Nephron progenitor cell (in vitro differentiated cells): ENCODE results near the gene NGF.

ENCODE experiments used
- DNase-seq: peaks from one replicate; pipeline ENCODE4 v3.0.0; 2021
- H3K27ac Mint-ChIP-seq: 2 replicates; pipeline ENCODE4 v1.8.0; 2021; ENCODE audit warnings: mild to moderate bottlenecking, moderate library complexity, mixed read lengths
- H3K27me3 Mint-ChIP-seq: 2 replicates; pipeline ENCODE4 v1.8.0; 2021; ENCODE audit warnings: mild to moderate bottlenecking, low read depth, mixed read lengths; ENCODE audit not compliant: poor library complexity
- H3K36me3 Mint-ChIP-seq: 2 replicates; pipeline ENCODE4 v1.8.0; 2021; ENCODE audit warnings: low read depth, mixed read lengths
- H3K4me1 Mint-ChIP-seq: 2 replicates; pipeline ENCODE4 v1.8.0; 2021; ENCODE audit warnings: mixed read lengths
- H3K4me3 Mint-ChIP-seq: 2 replicates; pipeline ENCODE4 v1.8.0; 2021; ENCODE audit warnings: mild to moderate bottlenecking, moderate library complexity, mixed read lengths
- H3K9me3 Mint-ChIP-seq: 2 replicates; pipeline ENCODE4 v1.8.0; 2021; ENCODE audit warnings: mild to moderate bottlenecking, moderate library complexity, mixed read lengths
- TF ChIP-seq, protein P1 (sequence below): fragments of 200-600 bp; sonication (generic); IDR thresholded peaks from 2 replicates; pipeline ENCODE4 v1.5.0; 2021; ENCODE audit warnings: antibody characterized with exemption

NGF gene

DNA sequence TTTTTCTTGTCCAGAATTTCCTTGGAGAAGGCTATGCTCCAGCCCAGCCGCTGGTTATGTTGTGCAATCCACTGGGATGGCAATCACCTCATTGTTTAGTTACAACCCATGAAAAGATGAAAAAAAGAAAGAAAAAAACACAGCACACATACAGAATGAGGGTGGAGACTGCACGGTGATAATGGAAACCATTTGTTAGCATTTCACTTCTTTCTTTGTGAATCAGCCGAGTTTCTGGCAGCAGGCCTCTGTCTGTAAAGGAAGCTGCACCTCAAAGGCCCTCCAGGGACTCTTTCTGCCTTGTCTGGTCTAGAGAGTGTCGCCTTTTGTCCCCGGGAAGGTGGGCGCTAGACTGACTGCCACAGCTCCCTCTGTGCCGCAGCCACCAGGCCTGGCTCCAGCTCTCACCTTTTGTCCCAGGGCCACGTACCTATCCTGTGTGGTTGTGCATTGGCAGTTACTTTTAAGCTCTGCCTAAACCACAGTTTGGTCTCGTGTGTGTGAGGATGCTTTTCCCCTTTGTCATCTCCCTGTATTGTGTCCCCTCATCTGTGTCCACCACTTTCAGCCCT lies 35.6 kb downstream of the NGF start:
- Mint-ChIP-seq H3K4me3 (no peak overlapping the region), H3K27me3 (no peaks in the 10 kb centered on the region), H3K27ac (peak overlapping the region; percentile 93), H3K4me1 (peaks cover 50% of the 10 kb centered on the region), H3K36me3 (no peaks in the 10 kb centered on the region), H3K9me3 (no peaks in the 10 kb centered on the region)
- TF ChIP-seq, protein P1, sequence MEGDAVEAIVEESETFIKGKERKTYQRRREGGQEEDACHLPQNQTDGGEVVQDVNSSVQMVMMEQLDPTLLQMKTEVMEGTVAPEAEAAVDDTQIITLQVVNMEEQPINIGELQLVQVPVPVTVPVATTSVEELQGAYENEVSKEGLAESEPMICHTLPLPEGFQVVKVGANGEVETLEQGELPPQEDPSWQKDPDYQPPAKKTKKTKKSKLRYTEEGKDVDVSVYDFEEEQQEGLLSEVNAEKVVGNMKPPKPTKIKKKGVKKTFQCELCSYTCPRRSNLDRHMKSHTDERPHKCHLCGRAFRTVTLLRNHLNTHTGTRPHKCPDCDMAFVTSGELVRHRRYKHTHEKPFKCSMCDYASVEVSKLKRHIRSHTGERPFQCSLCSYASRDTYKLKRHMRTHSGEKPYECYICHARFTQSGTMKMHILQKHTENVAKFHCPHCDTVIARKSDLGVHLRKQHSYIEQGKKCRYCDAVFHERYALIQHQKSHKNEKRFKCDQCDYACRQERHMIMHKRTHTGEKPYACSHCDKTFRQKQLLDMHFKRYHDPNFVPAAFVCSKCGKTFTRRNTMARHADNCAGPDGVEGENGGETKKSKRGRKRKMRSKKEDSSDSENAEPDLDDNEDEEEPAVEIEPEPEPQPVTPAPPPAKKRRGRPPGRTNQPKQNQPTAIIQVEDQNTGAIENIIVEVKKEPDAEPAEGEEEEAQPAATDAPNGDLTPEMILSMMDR, result no peak
- DNase-seq, result no peak

DNA sequence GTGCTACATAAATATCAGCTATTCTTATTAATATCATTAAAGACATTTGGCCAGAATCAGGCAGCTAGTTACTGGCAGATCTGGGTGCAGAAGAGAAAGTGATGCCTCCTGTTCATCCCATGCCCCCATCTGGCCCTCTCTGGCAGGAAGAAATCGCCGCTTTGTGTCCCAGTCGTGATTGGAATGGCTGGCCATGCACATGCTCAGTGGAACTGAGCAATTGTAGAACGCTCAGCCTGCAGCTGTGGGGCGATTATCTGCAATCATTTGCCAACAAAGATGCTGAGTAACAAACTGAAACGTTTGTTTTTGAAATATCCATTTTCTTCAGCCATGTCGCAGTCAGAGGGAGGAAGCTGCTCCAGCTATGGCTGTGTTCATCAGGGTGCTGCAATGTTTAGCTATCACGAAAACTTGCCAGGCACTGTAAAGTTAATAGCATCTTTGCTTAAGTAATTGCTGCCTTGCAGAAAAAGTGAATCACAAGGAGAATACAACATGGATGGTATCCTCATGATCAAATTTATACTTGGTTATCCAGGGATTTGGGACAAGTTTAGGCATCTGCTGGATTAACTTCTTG lies 36.5 kb downstream of the NGF start:
- no peak overlapping the region for H3K27ac Mint-ChIP-seq
- no peaks in the 10 kb centered on the region for H3K36me3 Mint-ChIP-seq
- DNase-seq, result no peak
- H3K4me3 Mint-ChIP-seq, result no peak overlapping the region
- H3K27me3 Mint-ChIP-seq, result no peaks in the 10 kb centered on the region
- TF ChIP-seq, protein P1, result no peak
- H3K9me3 Mint-ChIP-seq, result no peaks in the 10 kb centered on the region
- peaks cover 48% of the 10 kb centered on the region for H3K4me1 Mint-ChIP-seq

DNA sequence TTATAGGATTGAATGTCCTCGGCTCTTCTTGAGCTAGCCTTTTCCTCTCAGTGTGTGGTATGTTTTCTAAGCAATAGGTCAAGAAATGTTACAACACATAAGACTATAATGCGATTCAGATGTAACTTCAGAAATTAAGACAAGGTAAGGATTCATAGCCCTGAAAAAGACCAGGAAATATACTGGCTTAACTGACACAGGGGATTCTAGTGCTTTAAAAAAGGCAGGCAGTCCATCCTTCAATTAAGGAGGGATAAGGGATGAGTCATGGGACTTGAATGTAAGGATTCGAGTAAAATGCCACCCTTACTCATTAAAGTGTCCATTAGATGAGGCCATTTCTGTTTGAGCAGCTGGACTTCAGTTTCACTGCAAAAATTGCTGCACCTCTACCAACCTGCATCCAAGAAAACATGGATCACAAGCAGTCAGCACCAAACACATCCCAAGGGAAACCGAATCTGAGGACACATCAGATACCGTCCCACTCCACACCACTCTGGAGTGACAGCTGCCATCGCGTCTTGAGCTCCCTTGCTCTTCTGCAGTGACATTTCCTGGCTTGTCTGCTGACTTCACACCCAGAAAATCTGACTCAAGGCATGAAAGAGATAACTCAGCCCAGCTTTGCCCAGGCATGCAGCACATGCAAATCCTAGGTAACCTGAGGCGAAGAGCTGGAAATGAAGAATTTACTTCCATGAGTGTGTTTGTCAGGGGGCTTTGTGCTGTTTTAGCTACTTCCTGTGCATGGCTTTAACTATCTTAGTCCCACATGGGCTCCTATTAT lies 37.8 kb downstream of the NGF start:
- Mint-ChIP-seq H3K27me3 (no peaks in the 10 kb centered on the region), H3K9me3 (no peaks in the 10 kb centered on the region), H3K4me1 (peaks cover 42% of the 10 kb centered on the region), H3K27ac (no peak overlapping the region), H3K36me3 (no peaks in the 10 kb centered on the region), H3K4me3 (no peak overlapping the region)
- TF ChIP-seq, protein P1, result no peak
- no peak for DNase-seq

DNA sequence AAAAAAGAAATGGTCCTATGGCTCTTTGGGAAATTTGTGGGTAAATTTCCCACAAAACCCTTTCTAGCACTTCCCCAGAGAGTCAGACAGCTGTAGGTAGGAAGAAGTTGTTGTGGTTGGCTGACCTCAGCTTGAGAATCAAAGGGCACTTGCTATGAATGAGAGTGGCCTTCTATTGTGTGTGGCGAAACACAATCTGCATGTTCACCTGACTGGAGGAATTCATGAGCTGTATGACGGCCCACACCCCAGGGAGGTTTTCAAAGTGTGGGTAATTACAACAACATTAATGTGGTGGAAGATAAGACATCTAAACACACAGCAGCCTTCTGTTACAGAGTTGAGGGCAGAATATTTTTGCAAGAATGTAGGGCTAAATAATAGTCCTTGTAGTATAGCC lies 38.8 kb downstream of the NGF start:
- peaks cover 42% of the 10 kb centered on the region for H3K4me1 Mint-ChIP-seq
- H3K27me3 Mint-ChIP-seq, result no peaks in the 10 kb centered on the region
- no peak for DNase-seq
- no peak overlapping the region for H3K4me3 Mint-ChIP-seq
- H3K36me3 Mint-ChIP-seq, result no peaks in the 10 kb centered on the region
- H3K9me3 Mint-ChIP-seq, result no peaks in the 10 kb centered on the region
- TF ChIP-seq, protein P1, result no peak
- no peak overlapping the region for H3K27ac Mint-ChIP-seq

DNA sequence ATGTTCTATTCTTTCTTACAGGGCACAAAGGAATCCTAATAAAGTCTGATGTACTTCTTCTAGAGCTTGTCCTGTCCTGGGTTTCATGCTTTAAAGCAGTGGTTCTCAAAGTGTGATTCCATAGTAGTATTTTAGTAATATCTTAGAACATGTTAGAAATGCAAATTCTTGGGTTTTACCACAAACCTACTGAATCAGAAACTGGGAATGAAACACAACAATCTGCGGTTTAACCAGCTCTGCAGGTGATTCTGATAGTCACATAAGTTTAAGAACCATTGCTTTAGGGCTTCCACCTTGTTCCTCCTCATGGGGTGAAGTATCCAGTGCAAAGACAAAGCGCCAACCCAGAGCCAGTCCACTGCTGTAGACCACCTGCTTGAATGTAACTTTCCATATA lies 41.1 kb downstream of the NGF start:
- Mint-ChIP-seq H3K36me3 (no peaks in the 10 kb centered on the region), H3K4me1 (peaks cover 34% of the 10 kb centered on the region), H3K27ac (no peak overlapping the region), H3K9me3 (no peaks in the 10 kb centered on the region), H3K27me3 (no peaks in the 10 kb centered on the region), H3K4me3 (no peak overlapping the region)
- DNase-seq, result no peak
- TF ChIP-seq, protein P1, result no peak
